ENCODE results near the gene HINT3. TPM values are rescaled to one million over a fixed set of nuclear protein-coding genes. Genes with fewer than 3 reads are reported as not detected.
A peak's percentile ranks its signal among the peaks of the same experiment; 100 is the strongest.

HINT3 gene
- total and polyA plus RNA-seq, 2 of the 13 experiments (the other 11 are each of a cell fraction or from before 2014, with no cell fraction given) = 3.1 to 22.8 TPM

GRCh38 chr6:125985522-125985921, 29.0 kb downstream of the HINT3 start (continued):
- no peak; the same call in 1 of the 2 replicates for TF ChIP-seq KLF12 (CRISPR knock-in tag; IDR thresholded peaks at IDR 0.05; ENCODE audit: borderline replicate concordance)
- TF ChIP-seq ZNF615 (CRISPR knock-in tag; IDR thresholded peaks at IDR 0.05; ENCODE audit: borderline replicate concordance) = no peak
- no peak for TF ChIP-seq FOXK2 (IDR thresholded peaks at IDR 0.05)
- no peak for TF ChIP-seq GABPA (IDR thresholded peaks at IDR 0.05; ENCODE audit: low read depth, low read length)
- 0 out of 2 replicates have a peak, but pooled peaks have one; percentile 5 for TF ChIP-seq GABPA (CRISPR knock-in tag; IDR thresholded peaks at IDR 0.05; ENCODE audit: low read depth)
- no peak for TF ChIP-seq TP53 (CRISPR knock-in tag; conservative IDR thresholded peaks at IDR 0.05)
- no peak for TF ChIP-seq BRCA1 (CRISPR knock-in tag; IDR thresholded peaks at IDR 0.05)
- TF ChIP-seq ARNT (IDR thresholded peaks at IDR 0.05) = no peak
- TF ChIP-seq, protein P1, sequence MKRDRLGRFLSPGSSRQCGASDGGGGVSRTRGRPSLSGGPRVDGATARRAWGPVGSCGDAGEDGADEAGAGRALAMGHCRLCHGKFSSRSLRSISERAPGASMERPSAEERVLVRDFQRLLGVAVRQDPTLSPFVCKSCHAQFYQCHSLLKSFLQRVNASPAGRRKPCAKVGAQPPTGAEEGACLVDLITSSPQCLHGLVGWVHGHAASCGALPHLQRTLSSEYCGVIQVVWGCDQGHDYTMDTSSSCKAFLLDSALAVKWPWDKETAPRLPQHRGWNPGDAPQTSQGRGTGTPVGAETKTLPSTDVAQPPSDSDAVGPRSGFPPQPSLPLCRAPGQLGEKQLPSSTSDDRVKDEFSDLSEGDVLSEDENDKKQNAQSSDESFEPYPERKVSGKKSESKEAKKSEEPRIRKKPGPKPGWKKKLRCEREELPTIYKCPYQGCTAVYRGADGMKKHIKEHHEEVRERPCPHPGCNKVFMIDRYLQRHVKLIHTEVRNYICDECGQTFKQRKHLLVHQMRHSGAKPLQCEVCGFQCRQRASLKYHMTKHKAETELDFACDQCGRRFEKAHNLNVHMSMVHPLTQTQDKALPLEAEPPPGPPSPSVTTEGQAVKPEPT (CRISPR knock-in tag; IDR thresholded peaks at IDR 0.05; ENCODE audit: low read depth) = no peak
- TF ChIP-seq MBD4 (IDR thresholded peaks at IDR 0.05; ENCODE audit: borderline replicate concordance, low read length) = no peak
- no peak for TF ChIP-seq SRSF1 (optimal IDR thresholded peaks at IDR 0.05; ENCODE audit: low read depth, low read length)
- no peak for TF ChIP-seq ZNF691 (CRISPR knock-in tag; IDR thresholded peaks at IDR 0.05; ENCODE audit: borderline replicate concordance, low read depth)
- TF ChIP-seq TRIM24 (CRISPR knock-in tag; IDR thresholded peaks at IDR 0.05) = no peak
- TF ChIP-seq, protein P2, sequence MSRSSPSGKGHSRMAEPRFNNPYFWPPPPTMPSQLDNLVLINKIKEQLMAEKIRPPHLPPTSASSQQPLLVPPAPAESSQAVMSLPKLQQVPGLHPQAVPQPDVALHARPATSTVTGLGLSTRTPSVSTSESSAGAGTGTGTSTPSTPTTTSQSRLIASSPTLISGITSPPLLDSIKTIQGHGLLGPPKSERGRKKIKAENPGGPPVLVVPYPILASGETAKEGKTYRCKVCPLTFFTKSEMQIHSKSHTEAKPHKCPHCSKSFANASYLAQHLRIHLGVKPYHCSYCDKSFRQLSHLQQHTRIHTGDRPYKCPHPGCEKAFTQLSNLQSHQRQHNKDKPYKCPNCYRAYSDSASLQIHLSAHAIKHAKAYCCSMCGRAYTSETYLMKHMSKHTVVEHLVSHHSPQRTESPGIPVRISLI (CRISPR knock-in tag; IDR thresholded peaks at IDR 0.05; ENCODE audit: borderline replicate concordance) = peak; percentile 53; the same call in 1 of the 2 replicates
- no peak for TF ChIP-seq ZNF619 (CRISPR knock-in tag; IDR thresholded peaks at IDR 0.05)
- no peak for TF ChIP-seq FOXP1 (IDR thresholded peaks at IDR 0.05)
- TF ChIP-seq FOXP1 (CRISPR knock-in tag; IDR thresholded peaks at IDR 0.05) = no peak
- no peak for TF ChIP-seq ZNF333 (CRISPR knock-in tag; IDR thresholded peaks at IDR 0.05; ENCODE audit: borderline replicate concordance)
- peak; percentile 27; the same call in 1 of the 2 replicates for TF ChIP-seq GATAD2A (CRISPR knock-in tag; IDR thresholded peaks at IDR 0.05)
- no peak for TF ChIP-seq NR2F1 (CRISPR knock-in tag; IDR thresholded peaks at IDR 0.05)
- TF ChIP-seq ZNF674 (CRISPR knock-in tag; IDR thresholded peaks at IDR 0.05; ENCODE audit: low read depth) = no peak
- no peak for TF ChIP-seq AGO1 (IDR thresholded peaks at IDR 0.05; ENCODE audit: low read depth, low read length, poor library complexity, severe bottlenecking)
- no peak for TF ChIP-seq POLR2AphosphoS2 (IDR thresholded peaks at IDR 0.05; ENCODE audit: low read depth, low read length)
- no peak for TF ChIP-seq XRCC5 (optimal IDR thresholded peaks at IDR 0.05; ENCODE audit: low read length)
- no peak for TF ChIP-seq SMARCC2 (IDR thresholded peaks at IDR 0.05)
- TF ChIP-seq ZNF460 (CRISPR knock-in tag; IDR thresholded peaks at IDR 0.05; ENCODE audit: borderline replicate concordance) = no peak
- TF ChIP-seq RFXAP (CRISPR knock-in tag; IDR thresholded peaks at IDR 0.05; ENCODE audit: borderline replicate concordance) = no peak
- no peak for TF ChIP-seq TMF1 (CRISPR knock-in tag; IDR thresholded peaks at IDR 0.05; ENCODE audit: low read depth)
